ENCODE measurements around the gene RAD51B.

The RAD51B gene

DNA sequence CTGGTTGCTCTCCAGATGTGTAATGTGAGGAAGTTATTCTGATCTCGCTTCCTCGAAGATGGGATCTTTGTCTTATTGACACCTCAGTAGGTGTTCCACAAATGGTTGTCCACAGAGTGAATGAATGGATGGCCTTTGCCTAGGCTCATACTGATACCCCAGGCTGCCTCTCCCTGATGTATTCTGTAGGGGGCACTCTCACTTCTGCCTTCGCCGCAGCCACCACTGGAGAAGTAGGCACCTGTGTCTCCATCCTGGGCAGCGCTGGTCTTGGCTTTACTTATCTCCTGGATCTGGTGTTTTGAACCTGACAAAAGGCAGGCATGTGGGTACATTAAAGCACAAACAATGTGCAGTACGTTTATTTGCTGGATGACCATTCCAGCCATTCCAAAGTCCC is 891.2 kb downstream of the RAD51B start:
- Mint-ChIP-seq H3K4me3 (no peak overlapping the region), H3K27me3 (no peaks in the 10 kb centered on the region), H3K27ac (no peak overlapping the region), H3K4me1 (peaks cover 41% of the 10 kb centered on the region), H3K9me3 (no peaks in the 10 kb centered on the region), H3K36me3 (no peaks in the 10 kb centered on the region)

DNA sequence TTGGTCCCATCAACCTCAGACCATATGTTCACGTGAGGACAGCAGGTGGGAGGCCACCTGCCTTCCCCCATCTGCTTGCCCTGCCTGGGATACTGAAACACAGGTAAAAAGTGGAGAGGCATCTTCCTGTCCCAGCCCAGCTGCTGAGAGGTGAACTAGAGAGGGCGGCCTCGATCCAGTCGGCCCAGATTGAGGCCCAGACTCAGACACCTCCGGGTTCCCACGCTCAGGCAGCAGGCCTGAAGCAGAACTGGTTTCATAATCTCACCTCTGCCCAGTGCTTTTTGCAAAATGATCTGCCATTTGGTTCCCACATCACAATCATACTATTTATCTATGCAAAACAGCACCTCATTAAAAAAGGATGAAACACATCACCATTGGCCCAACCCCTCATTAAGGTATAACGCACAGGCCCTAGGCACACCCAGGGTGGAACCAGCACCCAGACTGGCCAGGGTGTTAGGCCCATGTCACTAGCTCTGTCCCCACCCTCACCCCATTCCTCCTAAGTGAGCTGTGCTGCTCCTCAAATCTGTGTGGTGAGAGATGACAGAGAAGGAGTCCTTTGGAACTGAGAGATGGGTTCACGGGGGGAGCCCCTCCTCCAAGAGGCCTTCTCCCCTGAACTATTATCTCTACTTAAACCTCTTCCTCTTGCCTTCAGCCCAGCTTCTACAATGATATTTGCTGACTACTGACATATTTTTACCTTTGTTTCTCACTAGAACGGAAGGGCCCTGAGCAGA is 892.2 kb downstream of the RAD51B start:
- Mint-ChIP-seq H3K4me3 (no peak overlapping the region), H3K27ac (no peak overlapping the region), H3K36me3 (no peaks in the 10 kb centered on the region), H3K9me3 (no peaks in the 10 kb centered on the region), H3K4me1 (peaks cover 44% of the 10 kb centered on the region), H3K27me3 (no peaks in the 10 kb centered on the region)

DNA sequence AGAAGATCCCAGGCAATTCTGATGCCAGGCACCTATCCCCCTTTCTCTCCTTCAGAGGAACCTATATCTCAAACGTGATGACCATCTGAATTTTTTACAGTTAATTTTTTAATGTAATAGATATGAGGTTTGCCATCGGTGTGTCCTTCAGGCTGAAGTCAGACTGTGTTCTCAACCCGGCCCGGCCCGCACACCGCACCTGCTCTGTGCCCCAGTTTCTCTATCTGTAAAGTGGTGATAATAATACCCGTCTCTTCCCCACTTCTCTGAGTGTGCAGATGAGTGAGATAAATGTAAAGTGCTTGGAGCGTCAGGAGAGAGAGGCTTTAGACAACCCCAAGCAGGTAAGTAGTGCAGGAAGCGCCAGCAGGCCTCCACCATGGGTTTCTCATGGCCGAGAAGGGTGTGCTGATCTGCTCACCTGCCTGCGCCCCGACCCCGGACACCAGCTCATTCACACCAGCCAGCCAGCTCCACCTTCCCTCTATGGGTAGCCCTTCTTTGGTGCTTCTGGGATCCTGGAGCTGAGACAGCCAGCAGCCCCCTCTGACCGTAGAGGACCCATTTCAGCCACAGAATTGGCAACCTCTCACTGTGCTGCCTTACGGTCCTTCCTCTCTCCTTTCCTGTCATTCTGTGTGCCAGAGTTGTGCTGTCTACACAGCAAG is 893.3 kb downstream of the RAD51B start:
- no peaks in the 10 kb centered on the region for H3K27me3 Mint-ChIP-seq
- H3K4me3 Mint-ChIP-seq: no peak overlapping the region
- H3K9me3 Mint-ChIP-seq: no peaks in the 10 kb centered on the region
- no peaks in the 10 kb centered on the region for H3K36me3 Mint-ChIP-seq
- H3K4me1 Mint-ChIP-seq: peaks cover 44% of the 10 kb centered on the region
- H3K27ac Mint-ChIP-seq: peak overlapping the region; percentile 55

DNA sequence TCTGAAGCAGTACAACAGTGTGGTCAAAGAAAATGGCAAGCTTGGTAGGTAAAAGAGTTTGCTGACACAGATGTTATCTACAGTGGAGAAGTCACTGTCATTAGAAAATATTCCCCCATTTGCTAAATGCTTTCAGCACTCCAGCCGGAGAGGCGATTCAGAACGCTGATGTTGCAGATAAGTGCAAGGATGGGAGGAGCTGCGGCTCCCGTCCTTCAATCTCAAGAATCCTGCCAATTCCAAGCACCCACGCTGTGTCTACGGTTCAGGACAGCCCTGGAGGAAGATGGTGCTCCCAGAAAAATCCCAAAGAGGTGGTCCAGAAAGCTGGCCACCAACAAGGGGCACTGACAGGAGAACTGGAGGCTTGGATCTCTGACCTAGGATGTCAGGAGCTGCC is 894.2 kb downstream of the RAD51B start:
- no peak overlapping the region for H3K4me3 Mint-ChIP-seq
- no peaks in the 10 kb centered on the region for H3K27me3 Mint-ChIP-seq

DNA sequence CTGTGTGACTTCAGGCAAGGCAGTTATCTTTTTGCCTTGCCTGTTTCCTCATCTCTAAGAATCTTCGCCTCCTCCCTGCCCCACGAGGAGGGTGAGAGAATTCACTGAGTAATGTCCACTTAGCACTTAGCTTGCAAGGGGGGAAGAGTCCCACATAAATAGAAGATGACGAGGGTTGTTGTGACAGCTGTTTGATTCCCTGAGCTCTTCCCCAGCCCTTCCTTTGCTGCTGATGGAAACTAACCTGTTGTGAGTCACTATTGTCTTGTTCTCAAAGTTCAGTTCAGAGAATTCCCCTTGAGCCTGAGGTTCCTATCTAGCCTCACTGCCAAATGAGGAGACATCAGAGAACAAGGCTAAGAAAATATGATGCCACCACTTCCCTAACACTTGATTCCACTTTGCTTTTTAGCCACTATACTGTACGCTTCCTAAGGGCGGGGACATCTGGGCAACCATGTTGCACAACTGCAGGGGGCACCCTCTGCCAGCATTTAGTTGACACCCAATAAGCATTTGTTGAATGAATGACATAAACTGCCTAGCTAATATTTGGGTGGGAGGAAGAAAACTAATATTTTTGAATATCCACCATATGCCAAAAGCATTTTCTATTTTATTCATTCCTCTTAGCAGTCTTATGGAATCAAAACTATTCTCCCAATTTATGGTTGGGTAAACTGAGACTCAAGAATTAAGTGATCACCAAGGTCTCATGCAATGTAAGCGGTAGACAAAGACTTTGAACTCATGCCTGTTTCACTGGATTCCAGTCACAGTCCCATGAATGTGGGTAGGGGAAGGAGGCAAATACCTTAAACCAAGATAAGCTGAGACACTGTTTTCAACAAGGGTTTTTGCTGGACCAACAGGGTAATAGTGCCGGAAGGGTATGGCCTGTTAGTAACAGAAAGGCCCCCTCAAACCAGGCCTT is 895.7 kb downstream of the RAD51B start:
- Mint-ChIP-seq H3K27me3 (no peaks in the 10 kb centered on the region), H3K36me3 (no peaks in the 10 kb centered on the region), H3K9me3 (no peaks in the 10 kb centered on the region), H3K4me3 (no peak overlapping the region), H3K27ac (peak overlapping the region; percentile 48), H3K4me1 (peaks cover 61% of the 10 kb centered on the region)

More for the DNA sequence above, 894.2 kb downstream of the RAD51B start:
- Mint-ChIP-seq H3K4me1 (peaks cover 48% of the 10 kb centered on the region), H3K27ac (peak overlapping the region; percentile 51), H3K9me3 (no peaks in the 10 kb centered on the region), H3K36me3 (no peaks in the 10 kb centered on the region)

DNA sequence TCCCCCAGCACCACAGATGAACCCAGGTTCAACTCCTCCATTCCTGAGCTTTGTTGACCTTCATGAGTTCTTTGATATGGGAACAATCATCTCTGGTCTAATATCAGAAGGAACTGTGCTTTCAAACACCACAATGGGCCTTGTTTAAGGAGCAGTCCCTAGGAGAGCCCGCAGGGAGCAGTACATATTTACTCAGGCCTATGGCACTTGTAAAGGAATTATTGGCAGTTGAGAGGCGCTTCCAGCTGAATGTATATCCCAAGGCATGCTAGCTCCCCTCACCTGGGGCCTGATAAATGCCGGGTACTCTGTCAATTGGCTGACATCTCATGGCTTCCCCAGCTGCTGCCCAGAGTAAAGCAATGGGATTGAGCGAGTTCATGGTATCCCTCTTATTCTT is 897.1 kb downstream of the RAD51B start:
- no peak overlapping the region for H3K4me3 Mint-ChIP-seq
- H3K4me1 Mint-ChIP-seq: peaks cover 60% of the 10 kb centered on the region
- no peaks in the 10 kb centered on the region for H3K36me3 Mint-ChIP-seq
- no peaks in the 10 kb centered on the region for H3K9me3 Mint-ChIP-seq
- H3K27ac Mint-ChIP-seq: no peak overlapping the region
- no peaks in the 10 kb centered on the region for H3K27me3 Mint-ChIP-seq

DNA sequence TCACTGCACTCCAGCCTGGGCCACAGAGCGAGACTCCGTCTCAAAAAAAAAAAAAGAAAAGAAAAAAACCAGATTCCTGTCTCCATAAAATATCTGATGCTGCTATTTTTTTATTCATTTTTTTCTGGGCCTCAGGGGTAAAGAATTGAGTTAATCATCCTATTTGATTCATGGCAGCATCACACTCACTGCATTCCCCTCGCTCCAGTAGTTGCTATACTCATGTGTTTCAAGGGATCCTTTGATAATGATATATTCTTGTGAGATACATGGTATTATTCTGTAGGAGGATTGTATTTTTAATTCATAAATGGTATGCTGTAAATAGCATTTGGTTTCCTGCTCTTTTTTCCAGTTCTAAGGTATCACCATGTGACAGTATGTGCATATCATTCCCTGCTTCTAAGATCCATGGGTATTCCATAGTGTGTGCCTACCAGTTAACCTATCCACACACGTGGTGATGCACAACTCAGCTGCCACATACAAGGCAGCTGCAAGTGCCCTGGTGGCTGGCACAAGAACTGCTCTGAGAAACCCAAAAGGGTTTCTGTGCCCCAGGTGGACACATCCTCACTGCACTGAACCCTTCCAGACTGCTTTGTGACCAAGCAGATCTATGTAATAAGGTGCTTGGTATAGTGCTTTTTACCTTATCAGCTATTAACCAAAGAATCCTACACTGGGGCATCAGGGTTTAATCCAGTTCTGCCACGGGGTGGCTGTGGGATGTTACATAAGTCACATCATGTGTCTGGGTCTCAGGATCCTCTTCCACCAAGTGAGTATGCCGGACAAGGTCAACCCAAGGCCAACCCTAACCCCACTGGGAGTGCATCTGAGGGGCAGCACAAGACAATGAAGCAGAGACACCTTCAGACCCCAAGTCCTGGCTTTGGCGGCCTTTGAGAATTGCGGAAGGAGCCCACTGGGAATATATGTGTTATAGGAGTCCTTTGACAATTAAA is 898.7 kb downstream of the RAD51B start:
- Mint-ChIP-seq H3K9me3 (no peaks in the 10 kb centered on the region), H3K4me1 (peaks cover 44% of the 10 kb centered on the region), H3K36me3 (no peaks in the 10 kb centered on the region), H3K27me3 (no peaks in the 10 kb centered on the region), H3K27ac (no peak overlapping the region), H3K4me3 (no peak overlapping the region)

DNA sequence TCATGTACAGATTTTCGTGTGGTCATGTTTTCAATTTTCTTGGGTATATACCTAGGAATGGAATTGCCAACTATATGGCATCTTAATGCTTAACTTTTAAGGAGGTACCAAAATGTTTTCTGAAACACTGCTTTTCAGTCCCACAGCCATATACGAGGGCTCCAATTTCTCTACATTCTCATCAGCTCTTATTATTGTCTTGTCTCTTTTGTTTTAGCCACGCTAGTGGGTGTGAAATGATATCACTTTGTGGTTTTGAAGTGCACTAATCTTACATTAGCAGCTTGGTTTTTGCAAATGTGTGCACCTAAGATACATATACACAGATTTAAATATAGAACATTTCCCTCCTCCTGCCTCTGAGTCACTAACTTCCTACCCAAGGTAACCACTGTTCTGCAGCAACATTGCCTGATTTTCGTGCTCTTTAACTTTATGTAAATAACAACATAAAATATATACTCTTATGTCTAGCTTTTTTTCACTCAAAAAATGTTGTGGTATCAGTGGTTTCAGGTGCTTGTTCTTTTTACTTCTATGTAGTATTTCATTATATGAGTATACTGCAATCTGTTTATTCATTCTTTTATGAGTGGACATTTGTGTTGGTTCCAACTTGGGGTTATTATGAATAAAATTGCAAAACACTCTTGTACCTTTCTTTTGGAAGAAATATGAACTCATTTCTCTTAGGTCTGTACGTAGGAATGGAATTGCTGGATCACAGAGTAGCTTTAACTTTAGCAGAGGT is 900.2 kb downstream of the RAD51B start:
- peaks cover 34% of the 10 kb centered on the region for H3K4me1 Mint-ChIP-seq
- H3K27ac Mint-ChIP-seq: peak overlapping the region; percentile 70
- H3K36me3 Mint-ChIP-seq: no peaks in the 10 kb centered on the region
- H3K9me3 Mint-ChIP-seq: no peaks in the 10 kb centered on the region
- no peak overlapping the region for H3K4me3 Mint-ChIP-seq
- H3K27me3 Mint-ChIP-seq: no peaks in the 10 kb centered on the region

DNA sequence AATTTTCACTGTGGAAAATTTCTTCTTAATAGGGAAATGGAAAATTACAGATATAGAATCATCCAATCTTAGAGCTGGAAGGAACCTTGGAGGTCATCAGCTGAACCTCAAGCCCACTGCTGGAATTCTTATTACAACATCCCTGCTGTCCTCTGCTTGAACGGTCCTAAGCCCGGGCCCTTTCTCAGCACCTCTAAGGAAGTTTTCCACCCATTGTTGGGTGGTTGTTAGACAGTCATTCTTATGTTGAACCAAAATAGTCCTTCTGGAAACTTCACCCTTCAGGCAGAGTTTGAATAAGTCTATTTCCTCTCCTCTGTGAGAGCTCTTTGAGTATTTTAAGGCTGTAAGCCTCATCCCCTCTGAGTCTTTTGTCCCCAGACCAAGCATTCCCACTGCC is 902.6 kb downstream of the RAD51B start:
- H3K9me3 Mint-ChIP-seq: no peaks in the 10 kb centered on the region
- no peaks in the 10 kb centered on the region for H3K27me3 Mint-ChIP-seq

DNA sequence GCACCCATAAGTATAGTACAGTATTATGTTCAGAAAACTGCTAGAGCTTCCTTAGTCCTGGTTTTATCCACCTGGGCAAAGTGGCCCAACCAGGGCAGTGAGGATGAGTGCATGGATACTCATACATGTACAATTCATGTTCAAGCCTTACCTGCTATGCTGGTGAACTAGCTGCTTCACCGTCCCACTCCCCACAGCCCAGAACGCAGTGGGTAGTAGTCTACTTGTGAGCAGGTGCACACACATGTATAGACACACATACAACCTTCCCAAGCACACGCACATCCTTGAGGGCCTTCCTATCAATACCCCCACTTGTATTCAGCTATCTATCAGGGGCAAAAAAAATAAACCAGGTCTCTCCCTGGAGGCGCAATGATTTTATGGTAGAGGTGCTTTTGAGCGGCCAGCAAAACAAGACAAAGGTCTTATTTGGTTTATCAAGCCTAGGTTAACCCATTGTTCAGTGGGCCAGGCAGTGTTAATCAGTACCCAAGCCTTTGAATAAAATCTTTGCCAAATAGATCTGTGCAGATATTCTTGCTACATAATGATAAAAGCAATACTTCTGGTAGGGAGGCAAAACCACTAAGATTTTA is 903.5 kb downstream of the RAD51B start:
- no peak overlapping the region for H3K27ac Mint-ChIP-seq
- H3K4me3 Mint-ChIP-seq: no peak overlapping the region
- peaks cover 24% of the 10 kb centered on the region for H3K4me1 Mint-ChIP-seq
- H3K27me3 Mint-ChIP-seq: no peaks in the 10 kb centered on the region
- no peaks in the 10 kb centered on the region for H3K9me3 Mint-ChIP-seq
- H3K36me3 Mint-ChIP-seq: no peaks in the 10 kb centered on the region

More for the DNA sequence above, 902.6 kb downstream of the RAD51B start:
- Mint-ChIP-seq H3K36me3 (no peaks in the 10 kb centered on the region), H3K27ac (peak overlapping the region; percentile 60), H3K4me1 (peaks cover 24% of the 10 kb centered on the region), H3K4me3 (no peak overlapping the region)

DNA sequence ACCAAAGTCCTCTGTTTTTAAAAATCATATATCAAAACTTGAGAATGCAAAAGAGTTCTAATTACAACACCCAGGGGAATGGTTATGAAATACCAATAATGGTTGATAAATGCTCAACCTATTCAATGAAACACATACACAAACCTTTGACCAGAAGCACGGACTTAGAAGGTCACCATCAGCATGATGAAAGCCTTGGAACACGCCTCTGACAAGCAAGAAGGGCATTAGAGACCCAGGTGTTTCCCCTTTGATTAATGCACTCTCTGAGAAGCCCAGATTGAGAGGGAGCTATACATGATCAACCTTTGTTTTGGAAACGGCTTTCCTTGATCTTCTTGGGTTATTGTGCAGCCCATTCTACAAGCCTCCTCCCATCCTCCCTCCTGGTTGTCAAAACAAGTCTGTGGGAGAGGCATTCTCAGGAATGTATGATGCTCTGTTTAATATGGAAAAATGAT is 904.3 kb downstream of the RAD51B start:
- H3K27me3 Mint-ChIP-seq: no peaks in the 10 kb centered on the region
- no peak overlapping the region for H3K4me3 Mint-ChIP-seq
- no peaks in the 10 kb centered on the region for H3K36me3 Mint-ChIP-seq
- peaks cover 28% of the 10 kb centered on the region for H3K4me1 Mint-ChIP-seq
- no peak overlapping the region for H3K27ac Mint-ChIP-seq
- H3K9me3 Mint-ChIP-seq: no peaks in the 10 kb centered on the region

DNA sequence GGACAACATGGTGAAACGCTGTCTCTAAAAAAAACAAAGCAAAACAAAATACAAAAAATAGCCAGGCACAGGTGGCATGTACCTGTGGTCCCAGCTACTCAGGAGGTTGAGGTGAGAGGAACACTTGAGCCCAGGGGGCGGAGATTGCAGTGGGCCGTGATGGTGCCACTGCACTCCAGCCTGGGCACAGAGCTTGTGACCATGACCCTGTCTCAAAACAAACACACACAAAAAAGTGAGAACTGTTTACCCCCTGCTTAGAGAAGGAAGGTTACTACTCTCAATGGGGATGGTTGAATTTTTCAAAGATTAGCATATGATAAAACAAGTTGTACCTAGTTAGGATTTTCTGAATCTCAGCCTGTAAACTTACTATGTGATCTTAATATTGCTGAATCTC is 905.3 kb downstream of the RAD51B start:
- Mint-ChIP-seq H3K4me1 (peaks cover 23% of the 10 kb centered on the region), H3K4me3 (no peak overlapping the region), H3K27me3 (no peaks in the 10 kb centered on the region), H3K27ac (no peak overlapping the region), H3K9me3 (no peaks in the 10 kb centered on the region), H3K36me3 (no peaks in the 10 kb centered on the region)

DNA sequence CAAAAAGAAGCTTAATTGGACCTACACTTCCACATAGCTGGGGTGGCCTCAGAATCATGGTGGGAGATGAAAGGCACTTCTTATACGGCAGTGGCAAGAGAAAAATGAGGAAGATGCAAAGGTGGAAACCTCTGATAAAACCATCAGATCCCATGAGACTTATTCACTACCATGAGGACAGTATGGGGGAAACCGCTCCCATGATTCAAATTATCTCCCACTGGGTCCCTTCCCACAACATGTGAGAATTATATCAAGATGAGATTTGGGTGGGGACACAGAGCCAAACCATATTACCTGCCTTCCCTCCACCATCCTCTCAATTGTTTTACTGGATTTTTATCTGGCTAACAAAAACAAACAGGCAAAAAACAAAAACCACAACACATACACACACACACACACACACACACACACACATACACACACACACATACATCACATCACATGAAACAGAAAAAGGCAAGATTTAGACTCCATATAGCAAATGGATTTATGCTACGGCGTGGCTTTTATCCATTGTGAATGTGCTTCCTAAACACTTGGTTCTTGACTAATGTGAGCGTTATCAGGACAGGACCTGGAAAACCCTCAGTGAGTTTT is 906.6 kb downstream of the RAD51B start:
- Mint-ChIP-seq H3K36me3 (no peaks in the 10 kb centered on the region), H3K27ac (no peak overlapping the region), H3K4me1 (peaks cover 15% of the 10 kb centered on the region)

More for the DNA sequence above, 906.6 kb downstream of the RAD51B start:
- H3K4me3 Mint-ChIP-seq: no peak overlapping the region
- no peaks in the 10 kb centered on the region for H3K9me3 Mint-ChIP-seq
- H3K27me3 Mint-ChIP-seq: no peaks in the 10 kb centered on the region
